HepG2 (cell line): Measurements from ENCODE around the gene TRIO.

ENCODE experiments used
- ARNT ChIP-seq: fragments of 450-650 bp; IDR thresholded peaks from 2 replicates; pipeline ENCODE4 v1.6.1; 2017
- CBX1 ChIP-seq: IDR thresholded peaks from one replicate; pipeline ENCODE4 v1.6.1; 2016; ENCODE audit warnings: antibody characterized with exemption, low read depth
- CTCF ChIP-seq: sonication (generic); formaldehyde crosslinking; IDR thresholded peaks from 2 replicates; pipeline ENCODE4 v1.5.0; 2020; ENCODE audit warnings: mild to moderate bottlenecking, missing genetic modification reagents, moderate library complexity
- RAD21 ChIP-seq: fragments of 450-650 bp; formaldehyde crosslinking; IDR thresholded peaks from 2 replicates; pipeline ENCODE4 v1.5.0; 2020; ENCODE audit warnings: mild to moderate bottlenecking
- RFX5 ChIP-seq: IDR thresholded peaks from 2 replicates; pipeline ENCODE4 v1.6.1; 2011; ENCODE audit warnings: low read depth, low read length, improper control_type of control experiment
- SYNCRIP ChIP-seq: fragments of 200-400 bp; formaldehyde crosslinking; IDR thresholded peaks from 2 replicates; pipeline ENCODE4 v1.6.1; 2018; ENCODE audit warnings: mild to moderate bottlenecking, low read depth, low read length; ENCODE audit not compliant: insufficient read depth

- TF ChIP-seq SYNCRIP (no peak), RAD21 (CRISPR knock-in tag) (no peak), CBX1 (no peak), CTCF (CRISPR knock-in tag) (no peak), RFX5 (no peak), ARNT (no peak)
These were observed 358.5 kb downstream of the TRIO start for GRCh38 chr5:14501353-14502293.
